Ramos (cell line): ENCODE data around the gene PDGFB.

Source experiments
- in situ Hi-C: fragments of 300-500 bp; cut with MboI; formaldehyde crosslinking; loops from one replicate; pipeline ENCODE4 v1.14.3; 2022; ENCODE audit warnings: low sequenced_read_pairs; ENCODE audit not compliant: unreplicated experiment

PDGFB gene

DNA sequence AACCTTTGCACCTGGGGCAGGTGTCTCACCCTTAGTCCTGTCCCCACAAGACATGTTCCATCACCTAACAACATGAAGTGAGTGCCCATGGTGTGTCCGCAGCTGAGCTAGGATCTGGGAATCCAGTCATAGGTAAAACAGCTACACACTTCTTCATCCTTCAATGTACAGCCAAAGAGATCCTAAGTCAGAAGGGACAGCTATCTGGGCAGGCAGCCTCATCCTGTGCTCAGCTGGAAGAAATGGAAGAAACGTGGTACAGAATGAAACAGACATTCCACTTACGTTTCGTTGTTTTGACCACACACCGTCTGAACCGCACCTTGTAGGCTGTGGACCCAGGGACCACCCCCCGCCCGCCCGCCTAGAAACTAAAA is 30.8 kb downstream of the PDGFB start:
- in situ Hi-C loops, result no loop called here

DNA sequence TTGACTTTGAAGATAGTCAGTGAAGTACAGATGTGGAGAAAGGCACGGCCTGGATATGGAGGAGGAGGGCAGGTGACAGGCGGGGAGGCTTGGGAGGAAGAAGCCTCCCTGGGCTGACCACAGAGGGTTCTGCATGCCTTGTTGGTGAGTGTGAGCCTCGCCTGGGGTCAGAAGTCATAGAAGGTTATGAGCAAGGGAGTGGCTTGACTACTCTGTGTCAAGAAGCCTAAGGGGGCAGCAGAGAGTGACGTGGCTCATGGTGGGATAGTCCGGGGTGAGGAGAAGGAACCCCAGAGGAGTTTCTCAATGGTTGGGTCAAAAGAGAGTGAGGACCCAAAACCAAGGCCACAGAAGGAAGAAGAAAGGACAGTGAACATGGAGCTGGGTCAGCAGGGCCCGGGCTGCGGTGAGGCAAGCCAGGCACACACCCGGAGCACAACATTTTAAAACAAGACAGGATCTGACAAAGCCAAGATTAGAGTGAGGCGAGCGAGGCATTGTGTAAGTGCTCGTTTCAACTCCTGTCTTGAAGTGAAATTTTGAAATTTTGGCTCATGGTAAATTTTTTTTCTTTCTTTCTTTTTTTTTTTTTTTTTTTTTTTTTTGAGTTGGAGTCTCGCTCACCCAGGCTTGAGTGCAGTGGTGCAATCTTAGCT is 31.9 kb downstream of the PDGFB start:
- in situ Hi-C loops, result no loop called here

DNA sequence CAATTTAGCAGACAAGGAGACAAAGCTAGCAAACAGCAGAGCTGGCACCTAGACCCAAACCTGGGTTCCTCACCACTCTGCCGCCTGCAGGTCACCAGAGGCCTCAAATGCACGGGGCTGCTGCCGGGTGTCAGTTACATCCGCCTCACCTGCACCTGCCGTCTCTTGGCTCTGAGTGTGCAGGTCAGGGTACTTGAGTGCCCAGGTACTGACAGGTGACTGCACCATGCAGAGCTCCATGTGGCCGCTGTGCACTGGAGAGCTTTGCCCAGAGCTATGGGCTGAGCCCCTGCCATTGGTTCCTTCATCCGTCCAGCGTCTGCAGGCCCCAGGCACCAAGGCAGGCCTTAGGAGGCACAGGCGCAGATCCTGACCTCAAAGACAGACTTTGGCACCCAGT is 35.0 kb downstream of the PDGFB start:
- in situ Hi-C loops, result no loop called here

DNA sequence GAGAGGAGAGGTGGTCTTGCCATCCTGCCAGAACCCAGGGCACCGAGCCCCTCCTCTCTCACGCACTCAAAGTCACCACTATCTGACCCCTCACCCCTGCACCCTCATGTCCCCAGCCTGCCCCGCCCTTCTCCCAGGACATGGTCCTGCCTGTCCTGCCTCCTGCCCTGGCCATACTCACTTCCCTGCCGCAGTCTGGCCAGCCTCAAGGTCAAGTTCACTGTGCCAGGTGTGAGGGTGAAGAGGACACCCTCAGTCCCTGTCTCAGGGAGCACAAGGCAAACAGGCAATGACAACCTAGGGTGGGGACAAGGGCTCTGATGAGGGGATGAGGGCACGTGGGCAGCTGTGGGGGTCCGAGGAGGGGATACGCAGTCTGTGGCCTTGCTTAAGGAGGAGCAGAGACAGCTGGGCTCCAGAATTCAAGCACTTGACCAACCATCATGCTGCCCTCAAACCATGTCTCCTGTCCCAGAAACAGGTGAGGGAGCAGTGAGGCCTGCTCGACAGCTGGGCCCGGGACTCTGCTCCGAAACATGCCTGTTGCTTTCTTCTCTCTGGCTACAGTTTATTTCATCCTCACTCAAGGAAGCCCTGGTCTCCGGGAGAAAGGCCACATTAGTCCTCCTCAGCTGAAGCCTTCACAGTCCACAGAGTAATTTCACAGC is 36.6 kb downstream of the PDGFB start:
- in situ Hi-C loops, result no loop called here

DNA sequence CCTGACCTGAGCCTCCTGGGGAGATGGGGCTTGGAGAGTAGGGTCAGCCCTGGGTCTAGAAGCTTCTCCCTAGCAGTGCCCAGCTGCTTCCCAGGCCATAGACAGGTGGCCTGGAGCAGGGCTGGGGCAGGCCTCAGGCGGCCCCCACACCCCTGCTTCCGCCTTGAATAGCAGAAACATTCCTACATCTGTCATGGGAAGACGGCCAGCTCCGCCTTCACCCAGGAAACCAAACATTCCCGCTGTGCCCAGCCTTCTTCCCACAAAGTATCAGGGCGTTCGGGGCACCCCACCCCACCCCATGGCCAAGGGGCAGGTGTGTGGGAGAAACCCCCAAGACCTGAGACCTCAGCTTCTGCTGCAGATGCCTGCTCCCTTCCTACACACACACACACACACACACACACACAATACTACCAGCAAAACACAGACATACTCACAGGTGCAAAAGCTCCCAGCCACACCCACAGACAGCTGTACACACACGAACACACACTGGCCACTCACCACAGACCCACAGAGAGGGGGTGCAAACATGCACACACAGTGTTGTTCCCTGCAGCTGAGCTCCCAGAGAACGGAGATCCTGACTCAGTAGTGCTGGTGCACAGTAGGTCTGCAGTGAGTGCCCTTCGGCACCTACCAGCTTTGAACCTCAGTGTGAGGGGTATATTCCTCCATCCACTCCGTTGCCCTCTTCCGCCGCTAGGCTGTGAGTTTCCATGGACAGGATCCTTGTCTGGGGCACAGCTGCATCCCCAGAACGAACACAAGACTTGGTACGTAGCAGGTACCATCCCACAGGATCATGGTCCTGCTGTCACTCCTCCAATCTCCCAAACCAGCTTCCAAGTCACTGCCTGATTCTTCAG is 37.4 kb downstream of the PDGFB start:
- in situ Hi-C loops, result no loop called here

DNA sequence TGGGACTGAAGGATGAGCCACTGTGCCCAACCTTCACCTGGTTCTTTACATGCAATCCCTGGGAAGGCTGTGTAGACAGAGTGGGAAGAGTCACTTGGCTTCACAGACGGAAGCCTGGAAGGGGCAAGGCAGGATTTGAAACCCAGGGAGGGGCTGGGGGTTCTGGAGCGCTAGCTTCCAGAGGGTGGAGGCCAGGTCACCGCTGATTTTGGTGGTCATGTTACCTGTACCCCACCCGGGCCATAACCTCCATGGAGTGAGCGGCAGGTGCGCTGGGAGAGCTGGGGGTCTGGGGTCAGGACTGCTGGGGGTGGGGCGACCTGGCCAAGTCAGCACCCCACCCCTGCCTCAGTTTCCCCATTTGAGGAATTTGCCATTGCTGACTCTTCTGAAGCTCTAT is 38.3 kb downstream of the PDGFB start:
- in situ Hi-C loops, result no loop called here

DNA sequence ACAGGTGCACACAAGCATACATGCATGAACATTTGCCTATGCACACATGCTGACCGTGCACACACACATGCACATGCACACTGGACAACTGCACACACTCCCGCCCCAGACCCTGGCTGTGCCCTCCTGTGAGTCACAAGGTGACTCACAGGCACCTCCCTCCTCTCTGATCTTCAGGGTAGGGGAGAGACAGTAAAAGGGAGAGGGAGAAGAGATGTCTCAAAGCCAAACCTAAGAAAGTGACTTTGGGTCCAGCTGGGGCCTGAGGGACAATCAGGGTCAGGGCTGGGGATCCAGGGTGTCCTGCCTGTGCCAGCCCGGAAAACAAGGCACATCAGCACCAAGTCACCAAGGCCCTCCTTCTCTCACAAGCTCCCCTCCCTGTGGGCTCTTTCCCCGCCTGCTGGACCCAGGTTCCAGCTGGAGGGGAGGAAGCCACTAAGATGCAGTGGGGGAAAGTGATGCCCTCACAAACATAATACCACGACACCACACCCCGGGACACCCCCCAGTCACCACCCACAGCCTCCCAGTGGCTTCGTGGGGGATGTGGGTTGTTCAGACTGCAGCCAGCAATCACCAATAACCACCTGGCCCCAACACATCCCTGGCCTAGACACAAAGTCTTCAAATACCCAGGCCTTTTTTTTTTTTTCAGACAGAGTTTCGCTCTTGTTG is 39.3 kb downstream of the PDGFB start:
- in situ Hi-C loops, result no loop called here

DNA sequence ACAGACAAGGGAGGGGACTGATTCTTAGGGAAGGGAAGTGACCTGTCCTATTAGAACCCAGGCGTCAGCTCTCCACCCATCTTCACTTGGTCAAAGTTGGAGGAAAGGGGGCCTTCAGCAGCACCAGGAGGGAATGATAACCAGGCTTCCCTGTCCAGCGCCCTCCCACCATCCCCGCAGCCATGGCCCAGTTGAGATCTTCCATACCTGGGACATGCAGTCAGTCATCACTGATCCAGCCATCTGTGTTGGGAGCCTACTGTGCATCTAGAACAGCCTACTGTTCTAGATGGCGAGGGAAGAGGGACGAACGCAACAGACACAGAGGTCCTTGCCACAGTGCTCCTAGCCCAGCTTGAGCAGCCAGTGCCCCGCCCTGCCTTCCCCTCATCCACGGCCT is 40.6 kb downstream of the PDGFB start:
- in situ Hi-C loops, result no loop called here

DNA sequence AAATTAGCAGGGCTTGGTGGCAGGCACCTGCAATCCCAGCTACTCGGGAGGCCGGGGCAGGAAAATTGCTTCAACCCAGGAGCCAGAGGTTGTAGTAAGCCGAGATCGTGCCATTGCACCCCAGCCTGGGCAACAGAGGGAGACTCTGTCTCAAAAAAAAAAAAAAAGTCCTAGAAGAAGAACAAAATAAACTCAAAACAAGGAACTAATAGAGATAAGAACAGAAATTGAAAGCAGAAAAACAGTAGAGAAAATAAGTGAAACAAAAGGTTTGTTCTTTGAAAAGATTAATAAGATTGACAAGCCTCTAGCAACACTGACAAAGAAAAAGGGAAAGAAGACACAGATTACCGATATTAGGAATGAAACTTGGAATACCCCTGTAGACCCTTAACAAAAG is 47.2 kb downstream of the PDGFB start:
- in situ Hi-C loops, result no loop called here

DNA sequence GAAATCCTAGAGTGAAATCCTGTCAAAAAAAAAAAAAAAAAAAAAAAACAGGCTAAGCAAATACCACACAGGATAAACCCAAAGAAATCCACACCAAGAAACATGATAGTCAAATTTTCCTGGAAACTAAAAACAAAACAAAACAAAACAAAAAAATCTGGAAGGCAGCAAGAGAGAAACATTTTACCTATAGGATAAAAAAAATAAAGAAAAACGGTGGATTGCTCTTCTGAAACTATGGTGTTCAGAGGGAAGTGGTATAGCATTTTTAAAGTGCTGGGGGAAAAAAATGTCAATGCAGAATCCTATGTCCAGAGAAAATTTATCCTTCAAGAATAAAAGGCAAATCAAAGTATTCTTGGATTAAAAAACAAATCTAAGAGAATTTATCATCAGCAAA is 50.7 kb downstream of the PDGFB start:
- in situ Hi-C loops, result no loop called here

DNA sequence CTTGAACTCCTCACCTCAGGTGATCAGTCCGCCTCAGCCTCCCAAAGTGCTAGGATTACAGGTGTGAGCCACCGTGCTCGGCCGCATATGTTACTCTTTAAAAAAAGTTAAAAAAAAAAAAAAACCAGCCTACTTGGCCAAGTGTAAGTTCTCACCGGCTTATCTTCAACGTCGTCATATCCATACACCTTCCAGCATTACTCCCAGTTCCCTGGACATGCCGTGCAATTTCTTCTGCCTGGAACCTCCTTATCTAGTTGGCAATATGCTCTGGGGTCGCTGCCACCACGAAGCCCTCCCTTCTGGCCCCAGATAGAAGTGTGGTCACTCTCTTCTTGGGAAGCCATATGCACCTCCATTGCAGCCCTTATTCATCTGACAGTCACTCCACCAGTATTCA is 56.0 kb downstream of the PDGFB start:
- in situ Hi-C loops, result no loop called here

DNA sequence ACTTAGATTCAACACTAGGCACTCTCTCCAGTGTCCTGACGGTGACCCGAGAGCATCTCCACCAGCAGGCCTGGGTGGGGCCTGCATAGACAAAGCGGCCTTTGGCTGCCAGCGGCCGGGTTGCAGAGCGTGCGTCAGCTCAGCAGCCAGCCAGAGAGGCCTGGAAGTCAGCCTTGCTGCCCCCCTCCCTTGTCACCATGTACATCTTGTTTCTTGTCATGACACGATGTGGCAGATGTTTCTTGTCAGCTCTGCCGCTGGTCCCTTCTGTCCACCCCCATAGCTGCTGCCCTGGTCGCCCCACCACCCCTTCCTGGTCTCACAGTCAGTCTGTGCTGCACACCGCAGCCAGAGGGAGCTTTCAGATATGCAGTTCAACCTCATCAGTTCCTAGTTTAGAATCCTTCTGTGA is 59.2 kb downstream of the PDGFB start:
- in situ Hi-C loops, result no loop called here

DNA sequence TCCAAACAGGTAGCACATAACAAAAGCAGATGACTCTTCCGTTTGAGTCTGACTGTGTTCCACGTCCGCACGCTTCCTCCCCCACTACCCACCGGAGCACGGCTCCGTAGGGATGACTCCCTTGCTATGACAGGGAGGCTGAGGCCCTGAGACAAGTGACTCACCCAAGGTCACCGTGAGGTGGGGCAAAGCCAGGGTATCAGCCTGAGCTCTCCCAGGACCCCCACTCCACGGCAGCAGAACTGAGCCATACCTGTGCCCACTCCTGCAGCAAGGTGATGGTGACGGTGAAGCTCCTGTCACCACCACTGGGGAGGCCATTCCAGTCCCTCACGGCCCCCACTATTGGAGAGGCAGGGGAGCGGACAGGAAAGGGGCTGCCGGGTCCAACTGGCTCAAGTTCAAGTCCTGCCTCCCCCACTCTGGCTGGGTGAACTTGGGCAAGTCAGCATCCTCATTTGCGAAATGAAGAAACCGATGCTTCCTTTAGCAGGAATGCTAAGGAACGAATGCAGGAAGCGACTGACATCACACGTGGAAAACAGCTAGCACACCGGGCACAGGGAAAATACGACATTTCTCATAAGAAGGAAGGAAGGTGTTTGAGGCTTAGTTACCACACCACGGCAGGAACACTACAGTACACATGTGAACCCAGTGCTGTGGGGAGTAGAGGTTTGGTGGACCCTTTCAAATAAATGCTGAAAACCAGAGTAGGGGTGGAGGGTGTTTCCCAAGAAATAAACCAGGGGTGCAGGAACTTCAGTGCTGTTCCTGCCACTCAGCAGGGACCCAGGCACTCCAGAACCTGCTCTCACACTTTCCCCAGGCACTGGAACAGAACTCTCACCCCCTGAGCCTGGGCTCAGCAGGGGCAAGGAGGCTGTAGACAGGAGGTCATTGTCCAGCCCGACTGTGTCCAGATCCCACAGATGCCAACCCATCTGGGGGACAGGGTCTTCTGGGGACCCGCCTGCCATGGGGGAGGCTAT is 59.9 kb downstream of the PDGFB start:
- in situ Hi-C loops, result no loop called here

DNA sequence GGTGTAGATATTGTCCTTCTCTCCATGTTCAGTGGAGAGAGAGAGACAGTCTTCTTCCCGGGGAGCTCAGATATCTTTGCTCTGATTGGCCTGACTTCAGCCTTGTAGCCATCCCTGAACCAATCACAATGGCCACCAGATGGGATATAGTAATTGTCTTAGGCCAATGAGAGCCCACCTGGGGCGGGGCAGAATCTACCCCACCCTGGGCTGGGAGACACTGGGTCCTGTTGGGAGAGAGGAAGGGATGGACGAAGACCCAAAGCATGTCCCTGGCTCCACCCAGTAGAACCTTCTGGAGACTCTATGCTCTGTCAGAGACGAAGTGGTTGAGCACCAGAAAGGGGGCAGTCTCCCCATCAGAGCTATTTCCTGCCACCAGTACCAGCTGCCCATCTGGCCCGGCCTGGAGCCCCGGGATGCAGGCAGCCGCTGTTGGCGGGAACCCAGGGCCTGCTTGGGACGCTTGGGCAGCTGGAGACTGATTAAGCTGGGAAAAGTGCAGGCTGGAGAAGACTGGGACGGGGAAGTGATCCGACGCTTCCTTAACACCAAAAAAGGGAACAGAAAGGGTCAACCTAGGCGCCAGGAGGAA is 60.7 kb downstream of the PDGFB start:
- in situ Hi-C loops, result no loop called here

DNA sequence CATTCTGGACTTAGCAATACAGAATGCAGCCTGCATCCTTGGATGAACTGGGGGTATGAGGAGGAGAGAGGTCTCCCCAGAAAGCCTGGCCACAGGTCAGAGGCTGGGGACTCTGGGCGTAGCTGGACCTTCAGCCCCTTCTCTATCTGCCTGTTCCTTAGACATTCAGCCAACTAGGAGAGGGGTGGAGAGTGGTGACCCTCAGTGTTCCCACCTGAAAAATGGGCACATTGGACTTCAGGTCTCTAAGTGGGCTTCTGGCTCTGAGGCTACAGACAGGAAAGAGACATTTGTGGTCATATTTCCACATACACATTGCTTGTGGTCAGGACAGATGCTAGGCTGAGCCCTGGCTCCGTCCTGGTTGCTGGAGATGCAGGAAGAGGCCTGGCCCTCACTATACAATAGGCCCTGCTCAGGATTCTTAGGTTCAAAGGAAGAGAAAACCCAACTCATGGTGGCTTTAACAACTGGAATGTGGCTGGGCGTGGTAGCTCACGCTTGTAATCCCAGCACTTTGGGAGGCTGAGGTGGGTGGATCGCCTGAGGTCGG is 62.2 kb downstream of the PDGFB start:
- in situ Hi-C loops, result no loop called here

DNA sequence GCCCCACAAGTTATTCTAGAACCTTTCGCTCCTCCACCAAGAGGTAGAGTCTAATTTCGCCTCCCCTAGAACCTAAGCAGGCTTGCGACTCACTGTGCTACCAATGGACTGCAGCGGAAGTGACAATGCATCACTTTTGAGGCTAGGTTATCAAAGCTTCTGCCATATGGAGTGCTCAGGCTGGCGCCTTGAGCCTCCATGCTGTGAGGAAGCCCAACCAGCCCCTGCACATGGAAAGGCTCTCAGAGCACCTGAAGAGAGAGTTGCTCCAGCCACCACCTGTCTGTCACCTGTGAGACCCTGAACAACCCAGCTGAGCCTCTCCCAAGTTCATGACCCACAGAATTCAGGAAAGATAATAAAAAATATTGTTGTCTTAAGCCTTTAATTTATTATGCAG is 63.0 kb downstream of the PDGFB start:
- in situ Hi-C loops, result no loop called here

DNA sequence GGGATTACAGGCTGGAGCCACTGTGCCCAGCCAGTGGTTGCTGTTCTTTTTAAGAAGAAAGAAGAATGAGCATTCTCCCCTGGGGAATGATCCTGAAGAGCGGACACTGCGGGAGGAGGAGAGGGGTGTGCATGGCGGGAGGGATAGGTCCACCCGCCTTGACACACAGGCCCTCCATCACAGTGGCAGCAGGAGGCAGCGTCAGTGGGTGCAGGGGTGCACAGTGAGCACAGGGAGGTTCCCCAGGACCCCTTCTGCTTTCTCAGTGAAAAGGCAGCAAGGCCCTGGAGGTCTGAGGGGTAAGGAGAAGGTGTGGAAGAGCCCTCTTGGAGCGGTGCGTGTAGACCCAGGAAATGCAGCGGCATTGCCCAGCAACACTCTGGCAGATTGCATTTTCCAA is 63.4 kb downstream of the PDGFB start:
- in situ Hi-C loops, result no loop called here

DNA sequence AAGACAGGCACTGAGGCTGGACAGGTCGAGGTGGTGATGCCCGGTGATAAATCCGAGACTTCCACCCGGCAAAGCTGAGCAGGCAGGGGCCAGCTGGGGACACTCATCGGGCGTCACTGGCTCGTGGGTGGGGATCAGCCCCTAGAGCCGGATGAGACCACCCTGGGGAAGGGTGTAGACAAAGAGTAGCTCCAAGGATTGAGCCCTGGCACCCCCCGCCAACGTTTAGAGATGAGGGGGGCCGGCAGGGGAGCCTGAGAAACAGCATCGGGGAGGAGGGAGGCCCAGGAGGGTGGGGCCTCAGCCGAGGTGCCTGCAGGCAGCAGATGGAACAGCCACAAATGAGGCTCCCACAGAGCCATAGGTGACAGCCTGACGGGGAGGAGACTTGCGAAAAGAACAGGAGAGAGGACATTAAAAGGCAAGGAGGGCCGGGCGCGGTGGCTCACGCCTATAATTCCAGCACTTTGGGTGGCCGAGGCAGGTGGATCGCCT is 64.9 kb downstream of the PDGFB start:
- in situ Hi-C loops, result no loop called here

DNA sequence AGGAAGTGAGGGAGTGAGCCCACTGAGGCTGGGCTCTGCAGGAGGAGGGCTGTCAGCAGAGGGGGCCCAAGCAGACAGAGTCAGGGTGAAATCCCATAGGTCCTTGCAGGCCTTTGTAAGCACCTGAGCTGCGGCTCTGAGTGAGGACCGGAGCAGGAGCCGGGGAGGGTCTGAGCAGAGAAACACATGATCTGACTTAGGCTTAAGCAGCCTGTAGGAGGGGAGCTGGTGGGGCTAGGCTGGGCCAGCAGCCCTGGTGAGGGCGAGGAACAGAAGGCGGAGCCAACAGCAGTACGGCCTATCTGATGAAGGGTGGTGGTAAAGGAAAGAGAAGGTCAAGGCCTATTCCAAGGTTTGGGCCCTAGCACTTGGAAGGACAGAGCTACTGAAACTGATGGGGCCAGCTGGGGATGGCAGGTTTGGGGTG is 65.4 kb downstream of the PDGFB start:
- in situ Hi-C loops, result no loop called here
